H9 (cell line): ENCODE data around the gene ERH. TPM values are rescaled to one million over a fixed set of nuclear protein-coding genes. Genes with fewer than 3 reads are reported as not detected.

ENCODE experiments used
- DNase-seq: peaks from one replicate; pipeline ENCODE4 v3.0.0-alpha.2; 2017
- H2AFZ ChIP-seq: one replicate; pipeline ENCODE4 v1.6.1; 2013; ENCODE audit warnings: mild to moderate bottlenecking, low read length, control low read depth, moderate library complexity
- H2AK5ac ChIP-seq: 2 replicates; pipeline ENCODE4 v1.6.1; 2013; ENCODE audit warnings: low read length, control low read depth, mixed read lengths; ENCODE audit not compliant: insufficient read length
- H2BK120ac ChIP-seq: one replicate; pipeline ENCODE4 v1.6.1; 2013; ENCODE audit warnings: low read depth, mild to moderate bottlenecking, low read length, control low read depth, inconsistent platforms; ENCODE audit not compliant: poor library complexity, severe bottlenecking
- H2BK12ac ChIP-seq: 2 replicates; pipeline ENCODE4 v1.6.1; 2013; ENCODE audit warnings: low read length, control low read depth, mixed read lengths, low read depth; ENCODE audit not compliant: insufficient read length
- H2BK15ac ChIP-seq: 2 replicates; pipeline ENCODE4 v1.6.1; 2013; ENCODE audit warnings: low read depth, low read length, control low read depth
- H2BK20ac ChIP-seq: one replicate; pipeline ENCODE4 v1.6.1; 2013; ENCODE audit warnings: low read depth, mild to moderate bottlenecking, low read length, control low read depth, inconsistent platforms; ENCODE audit not compliant: poor library complexity, severe bottlenecking
- H2BK5ac ChIP-seq: 2 replicates; pipeline ENCODE4 v1.6.1; 2013; ENCODE audit warnings: low read length, control low read depth, mixed read lengths; ENCODE audit not compliant: insufficient read length
- H3K14ac ChIP-seq: 2 replicates; pipeline ENCODE4 v1.6.1; 2013; ENCODE audit warnings: low read length, control low read depth; ENCODE audit not compliant: insufficient read depth
- H3K18ac ChIP-seq: 2 replicates; pipeline ENCODE4 v1.6.1; 2013; ENCODE audit warnings: low read depth, mild to moderate bottlenecking, mixed read lengths, low read length, control low read depth; ENCODE audit not compliant: insufficient read length
- H3K23ac ChIP-seq: 2 replicates; pipeline ENCODE4 v1.6.1; 2013; ENCODE audit warnings: low read length, control low read depth, mixed read lengths, low read depth; ENCODE audit not compliant: insufficient read length
- H3K23me2 ChIP-seq: 2 replicates; pipeline ENCODE4 v1.6.1; 2013; ENCODE audit warnings: low read depth, mild to moderate bottlenecking, mixed read lengths, low read length, control low read depth; ENCODE audit not compliant: insufficient read length, poor library complexity, severe bottlenecking
- H3K27ac ChIP-seq: 2 replicates; pipeline ENCODE4 v1.5.1; 2013; ENCODE audit warnings: low read length, control low read depth, mixed read lengths, low read depth; ENCODE audit not compliant: insufficient read length
- H3K27me3 ChIP-seq: 2 replicates; pipeline ENCODE4 v1.6.1; 2013; ENCODE audit warnings: low read length, control low read depth, inconsistent platforms; ENCODE audit not compliant: insufficient read depth
- H3K4ac ChIP-seq: 2 replicates; pipeline ENCODE4 v1.6.1; 2013; ENCODE audit warnings: low read depth, mild to moderate bottlenecking, control low read depth, inconsistent platforms, low read length, moderate library complexity
- H3K4me1 ChIP-seq: 2 replicates; pipeline ENCODE4 v1.6.1; 2013; ENCODE audit warnings: low read length, control low read depth, inconsistent platforms; ENCODE audit not compliant: insufficient read depth
- H3K4me2 ChIP-seq: 2 replicates; pipeline ENCODE4 v1.6.1; 2013; ENCODE audit warnings: low read length, control low read depth, mixed read lengths; ENCODE audit not compliant: insufficient read length, insufficient read depth
- H3K56ac ChIP-seq: 2 replicates; pipeline ENCODE4 v1.6.1; 2013; ENCODE audit warnings: low read depth, mild to moderate bottlenecking, mixed read lengths, low read length, control low read depth; ENCODE audit not compliant: insufficient read length
- H3K79me1 ChIP-seq: 2 replicates; pipeline ENCODE4 v1.6.1; 2013; ENCODE audit warnings: low read depth, mild to moderate bottlenecking, moderate library complexity, low read length, control low read depth, inconsistent platforms; ENCODE audit not compliant: insufficient read depth, poor library complexity, severe bottlenecking
- H3K79me2 ChIP-seq: 2 replicates; pipeline ENCODE4 v1.6.1; 2013; ENCODE audit warnings: low read length, control low read depth, inconsistent platforms; ENCODE audit not compliant: insufficient read depth
- H3K9ac ChIP-seq: 2 replicates; pipeline ENCODE4 v1.6.1; 2013; ENCODE audit warnings: low read length, control low read depth, mixed read lengths; ENCODE audit not compliant: insufficient read length; ENCODE audit errors: extremely low read depth
- H3K9me3 ChIP-seq: one replicate; pipeline ENCODE4 v1.6.1; 2013; ENCODE audit warnings: low read depth, low read length, inconsistent platforms; ENCODE audit not compliant: control insufficient read depth
- H3T11ph ChIP-seq: one replicate; pipeline ENCODE4 v1.6.1; 2013; ENCODE audit warnings: mild to moderate bottlenecking, low read length, control low read depth, inconsistent platforms
- H4K20me1 ChIP-seq: one replicate; pipeline ENCODE4 v1.6.1; 2013; ENCODE audit not compliant: control insufficient read depth, insufficient read length, insufficient read depth
- H4K5ac ChIP-seq: 2 replicates; pipeline ENCODE4 v1.6.1; 2013; ENCODE audit warnings: low read depth, mild to moderate bottlenecking, mixed read lengths, low read length, control low read depth; ENCODE audit not compliant: insufficient read length
- H4K8ac ChIP-seq: replicated peaks from 2 replicates; pipeline ENCODE4 v1.6.1; 2013; ENCODE audit warnings: low read length, control low read depth, mixed read lengths, low read depth; ENCODE audit not compliant: insufficient read length
- H4K91ac ChIP-seq: 2 replicates; pipeline ENCODE4 v1.6.1; 2013; ENCODE audit warnings: low read depth, mild to moderate bottlenecking, moderate library complexity, mixed read lengths, low read length, control low read depth; ENCODE audit not compliant: insufficient read length
- H3K27ac Mint-ChIP-seq, 3 experiments: 2 replicates in 2 of 3; 3 replicates in 1 of 3; pipeline ENCODE4 v1.8.0; 2020 to 2021; ENCODE audit warnings: mixed read lengths in 3 of 3, mild to moderate bottlenecking in 1 of 3, moderate library complexity in 1 of 3
- H3K27me3 Mint-ChIP-seq: 2 replicates; pipeline ENCODE4 v1.8.0; 2021; ENCODE audit warnings: low read depth, mild to moderate bottlenecking, moderate library complexity, mixed read lengths
- H3K36me3 Mint-ChIP-seq, 3 experiments: 2 replicates in 2 of 3; 3 replicates in 1 of 3; pipeline ENCODE4 v1.8.0; 2020 to 2021; ENCODE audit warnings: low read depth in 3 of 3, mixed read lengths in 3 of 3; ENCODE audit not compliant: insufficient read depth in 1 of 3
- H3K4me1 Mint-ChIP-seq, 2 experiments: 2 replicates each; pipeline ENCODE4 v1.8.0; 2020; ENCODE audit warnings: mixed read lengths in 2 of 2
- H3K4me3 Mint-ChIP-seq, 2 experiments: 2 replicates in 1 of 2; 3 replicates in 1 of 2; pipeline ENCODE4 v1.8.0; 2020 to 2021; ENCODE audit warnings: mild to moderate bottlenecking in 2 of 2, mixed read lengths in 2 of 2, moderate library complexity in 1 of 2
- H3K9me3 Mint-ChIP-seq, 2 experiments: 2 replicates in 1 of 2; 3 replicates in 1 of 2; pipeline ENCODE4 v1.8.0; 2020; ENCODE audit warnings: mild to moderate bottlenecking in 2 of 2, mixed read lengths in 2 of 2, moderate library complexity in 1 of 2
- WGBS: extraction: QIAGEN DNeasy Blood & Tissue Kit; methylation state at CpG from one replicate; pipeline ENCODE4 v1.1.7; 2013; ENCODE audit warnings: missing lambda C conversion rate, low lambda C conversion rate, mixed read lengths; ENCODE audit not compliant: insufficient read length; ENCODE audit errors: extremely low coverage; 5-methylcytosine and 5-hydroxymethylcytosine counted together
- total RNA-seq: library from RNA; stranded (reverse); gene quantifications from 2 replicates; pipeline ENCODE4 v1.2.1, GENCODE V29; 2021
- TF ChIP-seq, protein P1 (sequence below): fragments of 200-600 bp; sonication (generic); conservative IDR thresholded peaks from 3 replicates; pipeline ENCODE4 v1.8.0; 2021; ENCODE audit warnings: antibody characterized with exemption, mild to moderate bottlenecking

Gene ERH
- total RNA-seq, 1 experiment from 2014 or later: 443 TPM

GRCh38 chr14:69401841-69402240 is 3.7 kb upstream of the ERH start:
- Histone ChIP-seq H3K4ac (no peak overlapping the region), H2AFZ (no peak overlapping the region), H3K18ac (no peak overlapping the region), H2AK5ac (no peak overlapping the region), H3K9me3 (no peaks in the 10 kb centered on the region), H4K91ac (no peak overlapping the region), H2BK120ac (no peak overlapping the region), H3K56ac (no peak overlapping the region), H2BK15ac (no peak overlapping the region), H3K27ac (no peak overlapping the region), H3T11ph (no peak overlapping the region), H4K8ac (no peak overlapping the region), H4K20me1 (no peaks in the 10 kb centered on the region), H4K5ac (no peak overlapping the region), H2BK5ac (no peak overlapping the region), H2BK20ac (no peak overlapping the region), H3K4me1 (0 out of 2 replicates have a peak, but pooled peaks cover 2% of the 10 kb centered on the region), H3K23ac (no peak overlapping the region), H3K79me2 (peaks cover 24% of the 10 kb centered on the region; the same call in 1 of the 2 replicates), H3K79me1 (peaks cover 3% of the 10 kb centered on the region), H2BK12ac (no peak overlapping the region), H3K23me2 (peaks cover 12% of the 10 kb centered on the region), H3K4me2 (no peak overlapping the region), H3K9ac (no peak overlapping the region), H3K27me3 (no peaks in the 10 kb centered on the region), H3K14ac (no peak overlapping the region)
- Mint-ChIP-seq H3K27me3 (no peaks in the 10 kb centered on the region), H3K27ac (peak overlapping the region in 1 of 3 experiments; percentile 25; a peak in 1 of 7 replicates), H3K9me3 (no peaks in the 10 kb centered on the region), H3K4me1 (peaks cover 20 to 24% of the 10 kb centered on the region in 2 experiments), H3K36me3 (peaks cover 0 to 4% (median 4%) of the 10 kb centered on the region in 3 experiments; a peak in 4 of 7 replicates), H3K4me3 (no peak overlapping the region)
- TF ChIP-seq, protein P1, sequence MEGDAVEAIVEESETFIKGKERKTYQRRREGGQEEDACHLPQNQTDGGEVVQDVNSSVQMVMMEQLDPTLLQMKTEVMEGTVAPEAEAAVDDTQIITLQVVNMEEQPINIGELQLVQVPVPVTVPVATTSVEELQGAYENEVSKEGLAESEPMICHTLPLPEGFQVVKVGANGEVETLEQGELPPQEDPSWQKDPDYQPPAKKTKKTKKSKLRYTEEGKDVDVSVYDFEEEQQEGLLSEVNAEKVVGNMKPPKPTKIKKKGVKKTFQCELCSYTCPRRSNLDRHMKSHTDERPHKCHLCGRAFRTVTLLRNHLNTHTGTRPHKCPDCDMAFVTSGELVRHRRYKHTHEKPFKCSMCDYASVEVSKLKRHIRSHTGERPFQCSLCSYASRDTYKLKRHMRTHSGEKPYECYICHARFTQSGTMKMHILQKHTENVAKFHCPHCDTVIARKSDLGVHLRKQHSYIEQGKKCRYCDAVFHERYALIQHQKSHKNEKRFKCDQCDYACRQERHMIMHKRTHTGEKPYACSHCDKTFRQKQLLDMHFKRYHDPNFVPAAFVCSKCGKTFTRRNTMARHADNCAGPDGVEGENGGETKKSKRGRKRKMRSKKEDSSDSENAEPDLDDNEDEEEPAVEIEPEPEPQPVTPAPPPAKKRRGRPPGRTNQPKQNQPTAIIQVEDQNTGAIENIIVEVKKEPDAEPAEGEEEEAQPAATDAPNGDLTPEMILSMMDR: no peak
- WGBS: no CpG with 5 or more reads among the region's 2 CpGs
- no peak for DNase-seq
